Tongue (tissue), 2 donors: ENCODE data around the gene TCTN2. TPM values are rescaled to one million over a fixed set of nuclear protein-coding genes. Genes with fewer than 3 reads are reported as not detected.

ENCODE experiments used
- DNase-seq: peaks from one replicate; pipeline ENCODE4 v3.0.0-alpha.2; 2015
- total RNA-seq: library from RNA; depleted of rRNA; stranded (reverse); fragments of >200 nt; gene quantifications from one replicate; pipeline ENCODE4 v1.2.3, GENCODE V29; 2014

TCTN2 gene
- total RNA-seq, 1 donor from 2014 or later = 6.8 TPM

- DNase-seq = no peak
Observed at GRCh38 chr12:123686636-123687190, 15.8 kb downstream of the TCTN2 start.

DNA sequence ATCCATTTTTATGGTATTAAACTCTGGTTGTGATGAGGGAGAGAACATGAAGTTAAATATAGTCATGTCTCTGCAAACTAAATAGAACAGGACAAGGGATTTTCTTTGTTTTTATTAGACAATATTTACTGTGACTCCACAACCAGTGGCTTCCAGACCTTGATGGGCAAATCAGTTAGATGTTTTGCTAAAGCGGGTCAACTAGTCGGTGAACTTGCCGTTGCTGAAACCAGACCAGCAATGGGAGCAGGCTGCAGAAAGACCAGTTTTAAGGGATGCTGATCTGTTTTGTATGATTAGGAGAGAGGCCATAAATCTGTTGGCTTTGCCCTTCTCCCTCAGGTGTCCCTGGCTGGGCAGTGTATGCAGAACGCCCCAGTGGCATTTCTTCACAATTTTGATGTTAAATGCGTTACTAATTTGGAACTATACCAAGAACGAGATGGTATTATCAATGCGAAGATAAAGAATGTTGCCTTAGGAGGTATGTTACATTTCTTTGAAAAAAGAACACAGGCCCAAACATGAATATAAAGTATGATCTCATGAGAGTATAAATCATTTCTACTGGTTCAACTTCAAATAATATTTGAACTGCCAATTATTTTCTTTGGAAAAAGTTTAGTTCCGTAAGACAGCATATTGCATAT lies 19.4 kb downstream of the TCTN2 start:
- DNase-seq = no peak

DNA sequence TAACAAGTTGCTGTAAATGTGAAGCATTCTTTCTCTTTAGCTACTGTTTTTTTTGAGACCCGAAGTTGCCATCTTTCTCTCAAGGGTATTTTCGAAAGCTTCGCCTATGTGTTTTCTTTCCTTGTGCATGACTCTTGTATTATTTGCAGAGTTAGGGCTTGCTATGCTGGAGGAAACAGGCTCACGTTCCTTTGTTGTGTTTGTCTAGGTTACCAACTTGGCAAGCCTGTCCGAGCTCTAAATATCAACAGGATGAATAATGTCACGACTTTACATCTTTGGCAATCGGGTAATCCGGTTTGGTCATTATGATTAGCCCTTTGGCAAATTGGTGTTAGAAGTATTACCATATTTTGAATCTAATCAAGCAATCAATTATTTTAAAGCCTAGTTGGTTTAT lies 25.3 kb downstream of the TCTN2 start:
- DNase-seq = no peak

GRCh38 chr12:123696646-123697045 lies 25.7 kb downstream of the TCTN2 start:
- no peak for DNase-seq

- no peak for DNase-seq
Observed at GRCh38 chr12:123705935-123706334, 35.0 kb downstream of the TCTN2 start.

- no peak for DNase-seq
Observed at GRCh38 chr12:123707466-123707865, 36.6 kb downstream of the TCTN2 start.

DNA sequence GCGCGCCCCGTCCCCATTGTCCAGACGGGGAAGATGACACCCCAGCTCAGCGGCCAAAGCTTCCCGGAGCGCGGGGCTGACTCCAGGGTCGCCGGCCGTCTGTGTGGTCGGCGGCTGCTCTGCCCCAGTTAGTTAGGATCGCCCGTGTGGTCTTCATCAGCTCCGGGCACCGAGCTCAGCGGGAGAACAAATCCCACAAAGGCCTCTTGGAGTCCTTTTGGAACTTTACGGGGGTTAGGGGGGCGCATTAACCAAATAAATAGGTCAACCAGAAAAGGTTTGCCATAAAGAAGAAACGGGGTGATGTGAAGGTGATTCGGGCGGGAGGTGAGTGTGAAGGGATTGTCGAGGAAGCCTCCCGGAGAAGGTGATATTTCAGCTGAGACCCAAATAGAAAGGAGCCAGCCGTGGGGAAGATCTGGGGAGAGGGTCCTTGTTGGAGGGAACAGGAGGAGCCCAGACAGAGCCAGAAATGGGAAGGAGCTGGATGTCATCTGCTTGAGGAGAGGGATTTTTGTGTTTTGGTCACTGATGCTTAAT lies 41.9 kb downstream of the TCTN2 start:
- no peak for DNase-seq

- no peak for DNase-seq
Observed at GRCh38 chr12:123713398-123713797, 42.5 kb downstream of the TCTN2 start.

GRCh38 chr12:123713823-123714585 lies 43.1 kb downstream of the TCTN2 start:
- DNase-seq = no peak

GRCh38 chr12:123715195-123715594 lies 44.3 kb downstream of the TCTN2 start:
- DNase-seq = no peak

- DNase-seq = no peak
Observed at GRCh38 chr12:123717350-123717749, 46.4 kb downstream of the TCTN2 start.

- DNase-seq = no peak
Observed at GRCh38 chr12:123720141-123720814, 49.4 kb downstream of the TCTN2 start.

DNA sequence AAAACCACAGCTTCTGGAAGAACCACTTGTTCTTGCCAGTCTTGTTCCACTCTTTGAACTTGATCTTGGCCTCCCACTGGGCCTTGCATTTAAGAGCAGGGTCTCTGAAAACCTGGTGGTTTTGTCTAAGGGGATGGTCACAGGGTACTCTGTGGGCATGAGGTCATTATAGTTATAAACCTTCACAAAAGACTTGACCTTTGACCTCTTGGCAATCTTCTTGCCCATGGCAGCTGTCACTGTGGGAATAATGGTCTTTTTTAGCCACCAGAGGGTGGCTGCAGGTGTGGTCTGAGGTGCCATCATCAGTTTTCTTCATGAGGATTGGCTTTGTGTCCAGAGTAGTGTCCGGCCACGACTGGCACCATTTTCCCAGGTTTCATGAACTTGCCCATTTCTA lies 50.3 kb downstream of the TCTN2 start:
- DNase-seq = no peak

DNA sequence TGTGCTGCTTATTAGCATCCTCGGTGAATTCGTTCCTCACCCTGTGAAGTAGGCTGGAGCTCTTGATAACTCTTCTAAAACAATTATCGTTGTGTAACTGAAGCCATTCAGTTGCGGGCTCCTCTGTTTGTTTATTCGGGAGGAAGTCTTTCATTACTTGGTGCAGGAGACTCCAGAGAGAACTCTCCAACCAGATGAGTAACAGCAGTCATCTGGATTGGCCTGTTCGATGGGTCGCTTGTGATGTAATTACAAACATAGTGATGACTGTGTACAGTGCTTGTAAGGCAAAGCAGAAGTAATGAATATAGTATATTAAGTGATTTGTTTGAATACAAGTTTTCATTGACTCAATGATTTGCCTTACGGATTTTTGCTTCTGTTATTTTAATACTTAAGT lies 52.1 kb downstream of the TCTN2 start:
- no peak for DNase-seq

- DNase-seq = no peak
Observed at GRCh38 chr12:123723765-123724164, 52.9 kb downstream of the TCTN2 start.

DNA sequence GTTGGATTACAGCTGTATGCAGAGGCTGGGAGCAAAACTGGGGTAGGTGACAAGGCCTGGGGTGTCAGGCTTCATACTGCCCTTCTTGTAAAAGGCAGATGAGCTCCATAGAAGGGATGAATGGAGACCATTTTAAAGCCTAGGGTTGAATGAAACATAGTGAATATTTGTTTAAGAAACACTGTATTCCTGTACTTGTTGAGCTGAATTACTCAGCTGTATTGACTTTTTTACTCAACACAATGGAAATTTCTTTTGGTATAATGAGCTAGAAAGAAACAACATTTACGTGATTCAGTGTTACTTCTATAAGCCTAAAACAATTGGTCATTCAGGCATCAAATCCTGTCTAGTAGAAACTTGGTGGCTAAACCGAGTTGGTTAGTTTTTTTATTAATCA lies 55.3 kb downstream of the TCTN2 start:
- no peak for DNase-seq

- no peak for DNase-seq
Observed at GRCh38 chr12:123726962-123727361, 56.0 kb downstream of the TCTN2 start.

DNA sequence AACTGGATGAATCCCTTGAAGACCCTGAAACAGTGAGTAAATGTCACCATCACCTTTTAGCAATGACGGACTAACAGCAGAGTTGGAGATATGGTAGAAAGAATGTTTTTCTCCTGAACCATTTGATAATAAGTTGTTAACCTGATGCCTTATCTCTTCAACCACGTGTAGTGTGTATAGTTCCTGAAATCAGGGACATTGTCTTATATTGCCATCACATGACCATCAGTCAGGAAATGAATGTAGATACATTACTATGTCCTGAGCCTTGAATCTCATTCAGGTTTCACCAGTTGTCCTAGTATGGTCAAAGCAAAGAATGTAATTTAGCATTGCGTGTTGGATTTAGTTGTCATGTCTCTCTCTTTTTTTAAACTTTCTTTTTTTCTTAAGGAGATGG lies 57.0 kb downstream of the TCTN2 start:
- DNase-seq = no peak

GRCh38 chr12:123731596-123731995 lies 60.7 kb downstream of the TCTN2 start:
- no peak for DNase-seq

- DNase-seq = no peak
Observed at GRCh38 chr12:123732251-123732650, 61.3 kb downstream of the TCTN2 start.

DNA sequence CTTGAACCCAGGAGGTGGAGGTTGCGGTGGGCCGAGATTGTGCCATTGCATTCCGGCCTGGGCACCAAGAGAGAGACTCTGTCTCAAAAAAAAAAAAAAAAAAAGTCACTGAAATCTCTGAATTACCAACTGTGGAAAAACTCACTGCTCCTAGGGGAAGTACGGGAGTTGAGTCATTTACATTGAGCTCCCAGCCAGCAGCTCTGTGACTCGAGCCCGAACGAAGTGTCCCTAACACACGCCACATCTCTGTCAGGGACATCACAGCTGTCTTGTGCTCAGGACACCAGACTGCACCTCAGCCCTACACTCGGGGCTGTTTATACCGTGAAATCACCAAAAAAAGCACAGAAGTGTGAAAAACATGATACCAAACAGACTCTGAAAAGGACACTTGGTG lies 62.3 kb downstream of the TCTN2 start:
- no peak for DNase-seq

- DNase-seq = no peak
Observed at GRCh38 chr12:123734268-123734667, 63.4 kb downstream of the TCTN2 start.
